Measurements from ENCODE around the gene SMG5.

SMG5 gene

GRCh38 chr1:156276532-156276931, 6.1 kb downstream of the SMG5 start:
- TF ChIP-seq SIN3A (IDR thresholded peaks at IDR 0.05; ENCODE audit: borderline replicate concordance, insufficient read depth, low read length) (no peak), POLR2AphosphoS5 (IDR thresholded peaks at IDR 0.05; ENCODE audit: low read depth, low read length) (no peak), REST (IDR thresholded peaks at IDR 0.05; ENCODE audit: insufficient read depth in 1 of 2, low read depth in 2 of 2, low read length in 2 of 2) (no peak), TAF1 (IDR thresholded peaks at IDR 0.05; ENCODE audit: borderline replicate concordance, insufficient read depth, low read length) (no peak), FOXP2 (optimal IDR thresholded peaks at IDR 0.05; ENCODE audit: borderline replicate concordance, extremely low read depth, extremely low read length, insufficient read depth) (no peak)

- TF ChIP-seq FOXP2 (optimal IDR thresholded peaks at IDR 0.05; ENCODE audit: borderline replicate concordance, extremely low read depth, extremely low read length, insufficient read depth) (no peak), TAF1 (IDR thresholded peaks at IDR 0.05; ENCODE audit: borderline replicate concordance, insufficient read depth, low read length) (no peak), SIN3A (IDR thresholded peaks at IDR 0.05; ENCODE audit: borderline replicate concordance, insufficient read depth, low read length) (no peak), REST (IDR thresholded peaks at IDR 0.05; ENCODE audit: insufficient read depth in 1 of 2, low read depth in 2 of 2, low read length in 2 of 2) (no peak), POLR2AphosphoS5 (IDR thresholded peaks at IDR 0.05; ENCODE audit: low read depth, low read length) (no peak)
These were observed 12.3 kb downstream of the SMG5 start for GRCh38 chr1:156270314-156270713.

GRCh38 chr1:156268336-156268735, 14.3 kb downstream of the SMG5 start:
- no peak for TF ChIP-seq POLR2AphosphoS5 (IDR thresholded peaks at IDR 0.05; ENCODE audit: low read depth, low read length)
- TF ChIP-seq SIN3A (IDR thresholded peaks at IDR 0.05; ENCODE audit: borderline replicate concordance, insufficient read depth, low read length): no peak
- no peak for TF ChIP-seq REST (IDR thresholded peaks at IDR 0.05; ENCODE audit: insufficient read depth in 1 of 2, low read depth in 2 of 2, low read length in 2 of 2)
- TF ChIP-seq FOXP2 (optimal IDR thresholded peaks at IDR 0.05; ENCODE audit: borderline replicate concordance, extremely low read depth, extremely low read length, insufficient read depth): no peak
- TF ChIP-seq TAF1 (IDR thresholded peaks at IDR 0.05; ENCODE audit: borderline replicate concordance, insufficient read depth, low read length): no peak

DNA sequence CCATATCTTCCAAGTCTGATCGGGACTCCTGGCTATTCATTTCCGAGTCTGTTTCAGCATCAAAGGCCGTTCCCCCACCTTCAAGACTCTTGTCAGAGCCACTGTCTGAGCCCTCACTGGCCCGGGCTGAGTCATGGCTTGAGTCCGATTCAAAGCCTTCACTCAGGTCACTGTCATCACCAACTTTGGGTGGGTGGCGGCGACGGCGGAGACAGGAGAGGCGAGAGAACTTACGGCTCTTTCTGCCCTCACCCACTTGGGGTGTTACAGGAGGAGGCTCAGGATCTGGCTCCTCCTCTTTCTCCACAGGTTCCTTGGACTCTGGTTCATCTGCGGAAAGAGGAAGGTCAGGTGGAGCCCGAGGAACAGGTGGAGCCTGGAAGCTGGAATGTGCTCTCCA, 16.6 kb downstream of the SMG5 start:
- TF ChIP-seq TAF1 (IDR thresholded peaks at IDR 0.05; ENCODE audit: borderline replicate concordance, insufficient read depth, low read length): no peak
- no peak for TF ChIP-seq FOXP2 (optimal IDR thresholded peaks at IDR 0.05; ENCODE audit: borderline replicate concordance, extremely low read depth, extremely low read length, insufficient read depth)
- no peak for TF ChIP-seq SIN3A (IDR thresholded peaks at IDR 0.05; ENCODE audit: borderline replicate concordance, insufficient read depth, low read length)
- no peak for TF ChIP-seq REST (IDR thresholded peaks at IDR 0.05; ENCODE audit: insufficient read depth in 1 of 2, low read depth in 2 of 2, low read length in 2 of 2)
- no peak for TF ChIP-seq POLR2AphosphoS5 (IDR thresholded peaks at IDR 0.05; ENCODE audit: low read depth, low read length)

DNA sequence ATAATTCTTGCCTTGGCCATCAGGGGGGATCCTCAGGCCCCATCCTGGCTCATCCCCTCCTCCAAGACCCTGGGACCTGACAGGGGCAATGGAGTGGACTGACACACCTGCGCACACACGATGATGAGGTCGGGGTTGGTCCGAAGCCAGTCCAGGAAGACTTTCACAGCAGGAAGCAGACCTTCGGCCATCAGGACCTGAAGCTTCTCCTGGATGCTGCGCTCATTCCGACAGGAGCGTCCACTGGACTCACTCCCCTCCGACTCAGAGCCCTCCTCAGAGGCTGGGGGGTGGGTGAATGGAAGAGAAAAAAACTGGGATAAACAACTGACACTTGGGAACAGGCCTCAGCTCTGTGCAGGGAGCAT, 19.4 kb downstream of the SMG5 start:
- TF ChIP-seq POLR2AphosphoS5 (IDR thresholded peaks at IDR 0.05; ENCODE audit: low read depth, low read length): no peak
- no peak for TF ChIP-seq TAF1 (IDR thresholded peaks at IDR 0.05; ENCODE audit: borderline replicate concordance, insufficient read depth, low read length)
- no peak for TF ChIP-seq FOXP2 (optimal IDR thresholded peaks at IDR 0.05; ENCODE audit: borderline replicate concordance, extremely low read depth, extremely low read length, insufficient read depth)
- TF ChIP-seq REST (IDR thresholded peaks at IDR 0.05; ENCODE audit: insufficient read depth in 1 of 2, low read depth in 2 of 2, low read length in 2 of 2): no peak
- TF ChIP-seq SIN3A (IDR thresholded peaks at IDR 0.05; ENCODE audit: borderline replicate concordance, insufficient read depth, low read length): no peak
